Endothelial cell of hepatic sinusoid (primary cell): Measurements from ENCODE around the gene DCAF8.

Source experiments
- in situ Hi-C: cut with HindIII; loops from 2 replicates; pipeline ENCODE4 v1.10.0; 2017; ENCODE audit warnings: low sequenced_read_pairs

The DCAF8 gene

GRCh38 chr1:160206421-160207117 lies 55.8 kb downstream of the DCAF8 start:
- in situ Hi-C loops = no loop called here

- in situ Hi-C loops = no loop called here
These were observed 56.3 kb downstream of the DCAF8 start for GRCh38 chr1:160206036-160206389.

- in situ Hi-C loops = no loop called here
These were observed 56.9 kb downstream of the DCAF8 start, which contains the start of gene PEA15 for GRCh38 chr1:160205242-160206035. Gene PEA15 (plus strand): TSS chr1:160205384. CDS start chr1:160211545, 6,161 bp downstream.

- in situ Hi-C loops = no loop called here
These were observed 57.7 kb downstream of the DCAF8 start for GRCh38 chr1:160204526-160205241.

GRCh38 chr1:160200786-160201185 lies 61.6 kb downstream of the DCAF8 start:
- in situ Hi-C loops = no loop called here

GRCh38 chr1:160197231-160197630 lies 65.1 kb downstream of the DCAF8 start:
- in situ Hi-C loops = no loop called here

GRCh38 chr1:160196143-160196542 lies 66.2 kb downstream of the DCAF8 start:
- in situ Hi-C loops = no loop called here

GRCh38 chr1:160194737-160195059 lies 67.7 kb downstream of the DCAF8 start:
- in situ Hi-C loops = no loop called here

- in situ Hi-C loops = no loop called here
These were observed 68.3 kb downstream of the DCAF8 start for GRCh38 chr1:160193832-160194736.

- in situ Hi-C loops = no loop called here
These were observed 69.1 kb downstream of the DCAF8 start for GRCh38 chr1:160193091-160193819.

- in situ Hi-C loops = no loop called here
These were observed 70.1 kb downstream of the DCAF8 start for GRCh38 chr1:160192234-160192633.

GRCh38 chr1:160191756-160192155 lies 70.6 kb downstream of the DCAF8 start:
- in situ Hi-C loops = no loop called here

GRCh38 chr1:160189649-160190625 lies 72.4 kb downstream of the DCAF8 start, which contains the start of gene CASQ1:
Gene CASQ1 (plus strand): TSS chr1:160190575. CDS start chr1:160190752, 177 bp downstream.
- in situ Hi-C loops = no loop called here

GRCh38 chr1:160188341-160188740 lies 74.0 kb downstream of the DCAF8 start:
- in situ Hi-C loops = no loop called here

GRCh38 chr1:160187407-160187806 lies 74.9 kb downstream of the DCAF8 start:
- in situ Hi-C loops = no loop called here

GRCh38 chr1:160186729-160187128 lies 75.6 kb downstream of the DCAF8 start:
- in situ Hi-C loops = no loop called here

GRCh38 chr1:160186246-160186645 lies 76.1 kb downstream of the DCAF8 start:
- in situ Hi-C loops = no loop called here

- in situ Hi-C loops = no loop called here
These were observed 83.0 kb downstream of the DCAF8 start for GRCh38 chr1:160179336-160179735.

GRCh38 chr1:160178731-160179130 lies 83.6 kb downstream of the DCAF8 start:
- in situ Hi-C loops = no loop called here
